ENCODE results near the gene CFAP68.

The CFAP68 gene

DNA sequence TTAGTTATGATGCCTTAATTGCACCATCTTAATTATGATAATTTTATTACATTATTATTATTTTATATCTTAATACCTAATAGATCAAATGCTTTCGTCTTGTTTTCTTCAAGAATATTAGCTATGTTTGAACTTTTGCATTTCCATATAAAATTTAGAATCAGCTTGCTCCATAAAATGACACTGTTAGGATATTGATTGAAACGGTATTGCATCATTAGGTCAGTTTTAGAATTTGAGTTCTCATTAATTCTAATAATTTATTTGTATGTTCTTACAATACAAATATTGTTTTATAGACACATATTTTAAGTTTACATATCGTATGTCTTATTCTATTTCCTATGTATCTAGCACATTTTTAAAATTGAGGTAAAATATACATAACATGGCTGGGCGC is 6.7 kb downstream of the CFAP68 start:
- FAIRE-seq: no peak
- DNase-seq (ENCODE audit: insufficient read length, low spot score): no peak
- TF ChIP-seq, protein P1, sequence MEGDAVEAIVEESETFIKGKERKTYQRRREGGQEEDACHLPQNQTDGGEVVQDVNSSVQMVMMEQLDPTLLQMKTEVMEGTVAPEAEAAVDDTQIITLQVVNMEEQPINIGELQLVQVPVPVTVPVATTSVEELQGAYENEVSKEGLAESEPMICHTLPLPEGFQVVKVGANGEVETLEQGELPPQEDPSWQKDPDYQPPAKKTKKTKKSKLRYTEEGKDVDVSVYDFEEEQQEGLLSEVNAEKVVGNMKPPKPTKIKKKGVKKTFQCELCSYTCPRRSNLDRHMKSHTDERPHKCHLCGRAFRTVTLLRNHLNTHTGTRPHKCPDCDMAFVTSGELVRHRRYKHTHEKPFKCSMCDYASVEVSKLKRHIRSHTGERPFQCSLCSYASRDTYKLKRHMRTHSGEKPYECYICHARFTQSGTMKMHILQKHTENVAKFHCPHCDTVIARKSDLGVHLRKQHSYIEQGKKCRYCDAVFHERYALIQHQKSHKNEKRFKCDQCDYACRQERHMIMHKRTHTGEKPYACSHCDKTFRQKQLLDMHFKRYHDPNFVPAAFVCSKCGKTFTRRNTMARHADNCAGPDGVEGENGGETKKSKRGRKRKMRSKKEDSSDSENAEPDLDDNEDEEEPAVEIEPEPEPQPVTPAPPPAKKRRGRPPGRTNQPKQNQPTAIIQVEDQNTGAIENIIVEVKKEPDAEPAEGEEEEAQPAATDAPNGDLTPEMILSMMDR (IDR thresholded peaks at IDR 0.05; ENCODE audit: insufficient read depth, missing control alignments): no peak

- FAIRE-seq (no peak), DNase-seq (ENCODE audit: insufficient read length, low spot score) (no peak)
Measured at GRCh38 chr11:111886844-111887243, 7.5 kb downstream of the CFAP68 start.

DNA sequence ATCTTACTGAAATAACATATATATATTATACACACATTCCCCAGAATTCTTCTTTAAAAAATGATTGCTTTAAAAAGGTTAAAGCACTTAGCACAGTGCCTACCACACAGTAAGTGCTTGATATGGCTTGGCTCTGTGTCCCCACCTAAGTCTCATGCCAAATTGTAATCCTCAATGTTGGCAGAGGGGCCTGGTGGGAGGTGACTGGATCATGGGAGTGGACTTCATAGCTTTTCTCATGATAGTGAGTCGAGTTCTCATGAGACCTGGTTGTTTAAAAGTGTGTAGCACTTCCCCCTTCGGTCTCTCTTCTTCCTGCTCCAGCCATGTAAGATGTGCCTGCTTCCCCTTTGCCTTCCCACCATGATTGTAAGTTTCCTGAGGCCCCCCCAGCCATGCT is 26.1 kb downstream of the CFAP68 start:
- TF ChIP-seq, protein P1 (IDR thresholded peaks at IDR 0.05; ENCODE audit: insufficient read depth, missing control alignments): no peak
- DNase-seq (ENCODE audit: insufficient read length, low spot score) (no peak), FAIRE-seq (no peak)

More at GRCh38 chr11:111886844-111887243, 7.5 kb downstream of the CFAP68 start:
- TF ChIP-seq, protein P1 (IDR thresholded peaks at IDR 0.05; ENCODE audit: insufficient read depth, missing control alignments): no peak

GRCh38 chr11:111906680-111907079 is 27.3 kb downstream of the CFAP68 start:
- TF ChIP-seq, protein P1 (IDR thresholded peaks at IDR 0.05; ENCODE audit: insufficient read depth, missing control alignments): no peak
- DNase-seq (ENCODE audit: insufficient read length, low spot score) (no peak), FAIRE-seq (no peak)

DNA sequence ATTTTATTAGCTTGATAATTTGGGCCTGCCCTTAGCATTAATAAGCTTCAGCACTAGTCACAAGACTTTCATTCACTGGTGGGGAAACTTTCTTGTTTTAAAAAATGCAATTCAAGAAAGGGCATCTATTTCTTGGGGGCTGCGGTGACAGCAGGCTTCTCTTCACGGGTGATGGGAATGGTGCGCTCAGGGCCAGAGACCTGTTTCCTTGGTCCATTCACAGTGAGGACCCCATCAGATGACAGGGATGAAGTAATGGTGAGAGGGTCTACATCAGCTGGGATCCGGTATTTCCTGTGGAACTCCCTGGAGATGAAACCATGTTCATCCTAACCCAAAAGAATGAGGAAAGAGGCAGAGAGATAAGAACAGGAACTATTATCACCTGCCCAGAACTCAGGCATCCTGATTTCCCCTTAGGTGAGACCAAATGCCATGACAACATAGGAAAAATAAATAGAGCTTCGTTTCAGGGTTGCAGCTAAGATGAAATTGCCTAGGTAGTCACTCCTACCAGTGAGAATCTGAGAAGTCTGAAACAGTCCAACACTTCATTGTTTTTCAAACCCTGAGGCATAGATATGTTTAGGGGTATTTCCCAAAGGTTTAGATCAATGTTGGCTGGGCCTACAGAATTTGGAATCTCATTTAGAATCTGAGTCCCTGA is 29.4 kb downstream of the CFAP68 start:
- no peak for DNase-seq (ENCODE audit: insufficient read length, low spot score)
- FAIRE-seq: no peak
- TF ChIP-seq, protein P1 (IDR thresholded peaks at IDR 0.05; ENCODE audit: insufficient read depth, missing control alignments): no peak

DNA sequence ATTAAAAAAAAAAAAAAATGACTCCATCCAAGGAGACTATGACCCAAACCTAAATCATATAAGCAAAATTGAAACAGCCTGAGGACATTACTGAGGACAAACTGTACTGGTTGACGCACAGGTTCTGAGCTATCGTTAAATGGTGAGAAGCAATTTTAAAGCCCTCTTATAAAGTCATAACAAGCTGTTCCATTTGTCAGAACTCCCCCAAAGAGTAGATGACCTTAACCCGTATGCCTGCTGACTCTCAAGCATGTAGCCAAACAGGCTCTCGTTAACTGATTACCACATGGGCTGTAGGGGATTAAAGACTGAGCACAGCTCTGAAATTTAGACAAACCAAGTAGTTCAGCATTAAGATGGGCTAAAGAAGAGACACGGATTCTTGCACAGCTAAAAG is 30.0 kb downstream of the CFAP68 start:
- TF ChIP-seq, protein P1 (IDR thresholded peaks at IDR 0.05; ENCODE audit: insufficient read depth, missing control alignments): no peak
- DNase-seq (ENCODE audit: insufficient read length, low spot score) (no peak), FAIRE-seq (no peak)

Data from D721Med (cell line).